ENCODE results near the gene ZNF223. TPM values are rescaled to one million over a fixed set of nuclear protein-coding genes. Genes with fewer than 3 reads are reported as not detected.

The ZNF223 gene
- total RNA-seq, 2 experiments from 2014 or later, result 0.55 to 0.73 TPM

Other genes starting within 250 kb of the ZNF223 start
- gene LYPD5, start 249.6 kb upstream of the ZNF223 start, total RNA-seq, result 1 to 10 TPM in 1 of 2 experiments, under 1 TPM in 1; 0.62 to 1.2 TPM
- gene ZNF283, start 224.7 kb upstream of the ZNF223 start, total RNA-seq, result 1 to 10 TPM; 5.2 to 8.1 TPM
- 1 to 10 TPM in 1 of 2 experiments, under 1 TPM in 1; 0.61 to 1.4 TPM for gene ZNF404, start 168.1 kb upstream of the ZNF223 start, total RNA-seq
- gene ZNF45, start 116.8 kb upstream of the ZNF223 start, total RNA-seq, result 1 to 10 TPM; 7.7 to 9.6 TPM
- 1 to 10 TPM in 1 of 2 experiments, under 1 TPM in 1; 0.73 to 1.0 TPM for gene ZNF221, start 100.8 kb upstream of the ZNF223 start, total RNA-seq
- gene ZNF155, start 67.8 kb upstream of the ZNF223 start, total RNA-seq, result 1 to 10 TPM; 2.9 to 4.5 TPM
- 1 to 10 TPM; 3.8 TPM for gene ZNF230, start 49.1 kb upstream of the ZNF223 start, total RNA-seq
- under 1 TPM; 0.88 to 0.94 TPM for gene ZNF222, start 26.7 kb upstream of the ZNF223 start, total RNA-seq
- 1 to 10 TPM; 1.1 to 1.4 TPM for gene ZNF284, start 20.1 kb downstream of the ZNF223 start, total RNA-seq
- gene ZNF224, start 42.3 kb downstream of the ZNF223 start, total RNA-seq, result 10 to 100 TPM; 12.8 to 14.0 TPM
- gene ZNF225, start 61.4 kb downstream of the ZNF223 start, total RNA-seq, result 1 to 10 TPM; 2.5 to 2.9 TPM
- gene ZNF234, start 89.5 kb downstream of the ZNF223 start, total RNA-seq, result 1 to 10 TPM; 7.3 to 8.7 TPM
- gene ZNF226, start 113.1 kb downstream of the ZNF223 start, total RNA-seq, result 10 to 100 TPM; 10.6 to 10.7 TPM
- gene ZNF227, start 160.5 kb downstream of the ZNF223 start, total RNA-seq, result 10 to 100 TPM; 13.5 TPM
- gene ZNF233, start 207.8 kb downstream of the ZNF223 start, total RNA-seq, result under 1 TPM in 1 of 2 experiments, not detected in 1; 0.12 TPM